ENCODE results near the gene CCL21.

Gene CCL21

GRCh38 chr9:34707130-34707529 is 2.8 kb downstream of the CCL21 start:
- no peak for DNase-seq

DNA sequence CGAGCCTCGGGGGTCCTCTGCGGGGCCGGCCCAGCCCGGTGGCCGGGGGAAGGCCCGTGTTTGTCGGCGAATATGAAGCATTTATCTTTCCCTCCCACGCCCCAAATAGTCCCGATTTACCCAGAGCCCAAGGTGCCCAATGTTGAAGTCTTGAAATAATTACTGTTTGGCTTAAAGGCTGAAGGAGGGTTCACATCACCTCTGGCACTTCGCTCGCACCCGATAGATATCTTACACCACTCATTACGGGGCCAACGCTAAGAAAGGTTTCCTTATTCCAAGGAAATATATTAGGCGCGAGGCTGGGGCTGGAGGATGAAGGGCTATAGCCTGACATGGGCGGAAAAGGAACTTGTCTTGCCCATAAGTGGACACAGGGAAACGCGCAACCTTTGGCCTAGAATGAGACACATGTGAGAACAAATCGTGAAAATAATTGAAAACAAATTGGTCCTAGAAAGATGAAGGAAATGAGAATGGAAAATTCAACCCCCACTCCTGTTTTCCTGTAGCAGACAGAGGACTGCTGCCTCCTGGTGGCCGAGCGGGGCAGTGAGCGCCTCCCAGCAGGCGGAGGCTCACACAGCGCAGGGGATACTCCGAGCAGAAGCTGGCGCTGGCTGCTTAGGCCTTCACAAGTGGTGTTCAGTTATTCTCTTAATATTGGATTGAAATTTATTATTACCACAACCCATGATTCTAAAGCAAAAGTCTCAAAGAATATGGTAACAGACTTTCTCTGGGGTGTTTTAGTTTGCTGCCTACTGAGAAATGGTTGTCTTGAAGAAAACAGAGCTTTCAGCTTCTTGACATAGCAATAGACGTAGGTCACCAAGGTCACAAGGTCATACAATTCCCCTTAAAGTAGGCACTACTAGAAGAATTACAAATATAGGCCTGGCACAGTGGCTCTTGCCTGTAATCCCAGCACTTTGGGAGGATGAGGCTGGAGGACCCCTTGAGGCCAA is 7.9 kb downstream of the CCL21 start:
- DNase-seq, result peak; percentile 81 to 84

DNA sequence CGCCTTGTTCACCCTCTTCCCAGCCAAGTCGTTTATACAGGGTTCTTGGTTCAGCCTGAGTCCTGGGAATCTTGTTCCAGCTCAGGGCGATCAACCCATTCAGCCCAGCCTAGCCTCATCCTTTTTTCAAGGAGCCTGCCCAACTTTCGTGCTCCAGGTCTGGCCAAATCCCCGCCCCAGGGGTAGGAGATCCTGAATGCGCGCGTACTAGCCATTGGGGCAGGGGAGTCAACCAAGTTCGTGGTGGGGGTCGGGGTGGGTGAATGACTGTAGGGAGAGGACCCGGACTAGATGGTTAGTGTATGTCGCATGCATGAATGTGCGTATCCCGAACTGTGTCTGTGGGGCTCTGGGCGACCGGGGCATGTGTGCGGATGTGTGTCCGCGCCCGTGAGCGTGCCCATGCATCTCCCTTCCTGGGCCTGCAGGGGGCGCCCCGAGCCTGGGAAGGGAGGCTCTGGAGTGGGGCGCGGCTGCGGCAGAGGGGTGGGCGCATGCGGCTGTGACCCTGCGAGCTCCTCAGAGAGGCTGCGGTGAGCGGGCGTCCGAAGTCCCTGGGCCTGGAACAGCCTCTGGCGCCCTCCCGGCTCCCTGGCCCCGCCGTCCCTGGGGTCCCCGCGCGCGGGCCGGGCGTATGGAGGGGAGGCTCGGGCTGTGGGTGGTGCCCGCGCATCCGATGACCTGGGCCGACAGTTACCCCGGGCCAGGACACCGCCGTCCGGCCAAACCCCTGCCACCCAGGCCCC is 8.7 kb downstream of the CCL21 start:
- peak; percentile 68 to 69 for DNase-seq

DNA sequence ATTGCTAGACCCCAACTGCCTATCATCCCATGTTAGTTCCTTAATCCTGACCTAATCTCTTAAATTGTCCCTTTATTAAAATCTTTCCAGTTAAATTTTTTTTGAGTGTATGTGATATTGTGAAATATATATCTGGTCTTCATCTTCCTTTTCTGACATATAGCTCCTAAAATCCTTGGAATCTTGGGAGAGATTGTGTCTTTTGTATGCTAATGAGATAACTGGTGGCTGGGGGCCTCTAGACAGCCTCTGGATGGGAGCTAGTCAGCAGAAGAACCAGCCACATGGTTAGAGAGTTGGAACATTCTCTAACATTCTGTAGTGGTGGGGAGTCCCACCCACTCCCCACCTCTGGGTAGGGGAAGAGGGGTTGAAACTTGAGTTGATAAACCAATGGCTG is 15.1 kb downstream of the CCL21 start:
- no peak for DNase-seq

DNA sequence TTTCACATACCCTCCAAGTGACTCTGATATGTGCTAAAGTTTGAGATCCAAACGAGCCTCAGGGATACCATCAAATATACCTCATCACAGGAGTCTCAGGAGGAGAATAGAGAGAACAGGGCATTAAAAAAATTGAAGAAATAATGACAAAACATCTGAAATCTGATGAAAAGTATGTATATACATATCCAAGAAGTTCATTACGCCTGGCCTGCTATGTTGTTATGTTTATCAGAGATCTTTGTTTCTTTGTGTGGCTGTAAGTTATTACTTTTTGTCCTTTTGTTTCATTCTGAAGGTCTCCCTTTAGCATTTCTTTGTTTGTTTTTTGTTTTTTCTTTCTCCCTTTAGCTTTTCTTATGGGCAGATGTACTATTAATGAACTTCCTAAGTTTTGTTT is 16.4 kb downstream of the CCL21 start:
- no peak for DNase-seq

- no peak for DNase-seq
These were observed 18.0 kb downstream of the CCL21 start for GRCh38 chr9:34691936-34692315.

DNA sequence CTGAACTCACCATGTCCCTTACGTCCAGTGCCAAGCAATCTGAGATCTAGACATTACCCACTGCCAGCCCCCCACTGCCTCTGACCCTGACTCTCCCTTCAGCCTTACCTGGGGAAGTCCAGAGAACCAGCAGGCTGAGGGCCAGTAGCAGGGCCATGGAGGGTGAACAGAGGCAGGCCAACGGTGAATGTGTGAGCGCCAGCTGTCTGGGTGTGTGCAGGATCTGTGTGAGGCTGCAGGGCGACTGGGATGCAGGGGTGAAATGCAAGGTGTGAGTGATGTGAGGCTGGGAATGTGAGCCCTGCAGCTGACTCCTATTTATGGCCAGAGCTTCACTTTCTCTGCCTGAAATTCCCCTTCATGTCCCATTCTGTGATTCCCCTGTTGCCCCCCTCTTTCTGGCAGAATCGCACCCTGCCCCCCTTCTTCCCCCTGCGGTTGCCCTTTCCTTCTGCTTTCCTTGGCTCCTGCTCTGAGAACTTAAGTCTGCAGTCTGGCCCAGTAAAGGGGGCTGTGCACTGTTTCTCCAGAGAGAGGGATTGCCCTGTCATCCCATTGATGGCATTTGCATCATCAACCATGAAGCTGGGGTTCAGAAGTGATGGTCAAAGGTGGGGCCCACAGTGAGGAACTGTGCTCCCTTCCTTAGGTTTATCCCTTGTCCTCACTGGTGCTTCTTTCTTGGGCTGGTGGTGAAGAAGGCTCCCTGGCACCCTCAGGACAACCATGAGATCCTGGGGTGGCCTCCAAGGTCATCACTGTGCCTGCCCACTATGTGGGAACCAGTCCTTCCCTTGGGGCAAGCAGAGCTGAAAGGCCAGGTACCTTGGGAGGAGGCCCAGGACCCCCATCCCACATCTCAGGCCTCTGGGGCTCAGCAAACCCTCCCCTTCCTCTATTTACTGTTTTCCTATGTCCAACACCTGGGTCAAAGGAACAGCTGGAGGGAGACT is 18.7 kb downstream of the CCL21 start, which contains the start of gene CCL19:
Gene CCL19, minus strand, starts transcription at position 294 of the 953 bp plus-strand sequence. Its CDS starts 137 bp downstream, at position 157.
- DNase-seq, result no peak

DNA sequence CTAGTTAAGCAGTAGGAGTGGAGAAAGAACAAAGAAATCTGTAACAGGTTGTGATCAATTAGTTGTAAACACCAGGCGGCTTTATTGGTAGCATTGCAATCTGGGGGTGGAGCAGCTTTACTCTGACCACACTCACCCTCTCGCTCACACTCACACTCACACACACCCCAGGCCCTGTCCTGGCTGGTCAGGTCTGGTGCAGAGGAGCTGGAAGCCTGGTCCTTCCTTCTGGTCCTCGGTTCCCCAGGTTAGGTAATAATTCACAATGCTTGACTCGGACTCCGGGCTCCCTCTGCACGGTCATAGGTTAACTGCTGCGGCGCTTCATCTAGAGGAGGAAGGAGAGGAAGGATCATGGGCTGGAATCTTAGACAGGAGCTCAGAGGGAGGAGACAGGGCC is 20.4 kb downstream of the CCL21 start:
- DNase-seq, result no peak

GRCh38 chr9:34689116-34689470 is 20.8 kb downstream of the CCL21 start:
- DNase-seq, result no peak

- no peak for DNase-seq
These were observed 21.4 kb downstream of the CCL21 start for GRCh38 chr9:34688329-34689115.

- DNase-seq, result no peak
These were observed 22.5 kb downstream of the CCL21 start for GRCh38 chr9:34687276-34688030.

DNA sequence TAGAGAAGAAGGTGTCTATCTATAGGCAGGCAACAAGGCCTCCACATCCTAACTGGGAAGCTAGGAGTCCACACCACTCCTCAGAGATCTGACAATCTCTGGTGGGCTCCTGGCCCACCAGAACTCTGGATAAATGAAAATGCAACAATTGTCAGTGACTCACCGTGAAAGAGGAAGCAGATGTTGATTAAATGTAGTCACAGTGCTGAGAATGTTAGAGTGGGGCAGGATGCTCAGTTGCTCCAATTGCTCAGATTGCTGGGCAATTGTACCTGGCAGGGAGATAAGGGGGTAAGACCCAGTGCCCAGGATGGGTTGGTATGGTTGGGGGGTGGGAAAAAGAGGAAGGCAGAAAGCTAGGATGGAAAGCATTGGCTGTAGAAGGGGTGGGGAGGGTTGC is 23.2 kb downstream of the CCL21 start:
- no peak for DNase-seq

DNA sequence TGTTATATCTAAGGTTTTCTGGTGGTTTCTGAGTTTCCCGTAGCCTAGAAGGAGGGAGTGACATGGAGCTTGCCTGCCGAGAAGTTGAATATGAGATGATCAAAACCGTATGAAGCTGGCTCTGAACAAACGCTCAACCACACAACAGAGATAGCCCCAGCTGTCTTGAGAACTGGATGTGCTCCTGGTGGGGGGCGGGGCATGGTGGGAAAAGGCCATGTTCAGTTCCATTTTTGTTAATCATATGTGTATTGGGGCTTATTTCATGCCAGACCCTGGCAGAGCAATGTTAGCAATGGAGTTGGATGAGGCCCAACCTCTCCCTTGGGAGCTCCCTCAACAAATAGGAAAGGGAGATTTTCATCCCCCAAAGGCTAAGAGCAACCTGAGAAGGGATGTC is 23.7 kb downstream of the CCL21 start:
- no peak for DNase-seq

DNA sequence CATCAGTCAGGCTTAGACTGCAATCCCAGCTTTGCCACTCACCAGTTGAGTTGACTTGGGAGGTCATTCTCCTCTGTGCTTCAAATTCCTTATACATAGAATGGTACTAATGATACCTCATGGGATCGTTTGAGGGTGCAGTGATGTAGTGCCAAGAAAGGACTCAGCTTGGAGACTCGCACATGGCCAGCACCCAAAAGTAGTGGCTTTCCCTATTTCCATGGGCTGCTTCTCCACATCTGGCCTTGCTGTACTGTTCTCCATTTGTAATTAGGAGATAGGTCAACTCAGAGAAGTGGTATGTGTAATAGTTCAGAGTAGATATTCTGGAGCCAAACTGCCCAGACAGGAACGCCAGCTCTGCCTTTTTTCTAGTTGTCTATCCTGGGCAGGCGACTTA is 24.3 kb downstream of the CCL21 start:
- DNase-seq, result no peak

GRCh38 chr9:34684816-34685215 is 25.1 kb downstream of the CCL21 start:
- no peak for DNase-seq

DNA sequence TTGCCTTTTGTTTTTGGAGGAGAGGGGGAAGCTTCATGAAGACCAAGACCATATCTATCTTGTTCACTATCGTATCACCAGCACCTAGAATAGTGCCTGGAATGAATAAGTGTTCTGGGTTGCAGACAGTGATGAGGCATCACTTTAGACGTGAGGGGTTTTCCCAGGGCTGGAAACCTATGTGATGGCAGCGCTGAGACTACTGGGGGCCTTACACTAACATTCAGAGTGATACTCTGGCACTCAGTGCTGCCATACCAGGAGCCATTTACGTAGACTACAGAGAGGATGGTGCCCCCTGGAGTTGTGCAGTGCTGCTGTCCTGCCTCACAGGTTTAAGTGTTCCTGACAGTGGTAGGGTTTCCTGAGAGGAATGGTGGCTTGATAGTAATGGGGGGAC is 25.8 kb downstream of the CCL21 start:
- DNase-seq, result no peak

GRCh38 chr9:34675869-34676268 is 34.1 kb downstream of the CCL21 start:
- DNase-seq, result no peak

DNA sequence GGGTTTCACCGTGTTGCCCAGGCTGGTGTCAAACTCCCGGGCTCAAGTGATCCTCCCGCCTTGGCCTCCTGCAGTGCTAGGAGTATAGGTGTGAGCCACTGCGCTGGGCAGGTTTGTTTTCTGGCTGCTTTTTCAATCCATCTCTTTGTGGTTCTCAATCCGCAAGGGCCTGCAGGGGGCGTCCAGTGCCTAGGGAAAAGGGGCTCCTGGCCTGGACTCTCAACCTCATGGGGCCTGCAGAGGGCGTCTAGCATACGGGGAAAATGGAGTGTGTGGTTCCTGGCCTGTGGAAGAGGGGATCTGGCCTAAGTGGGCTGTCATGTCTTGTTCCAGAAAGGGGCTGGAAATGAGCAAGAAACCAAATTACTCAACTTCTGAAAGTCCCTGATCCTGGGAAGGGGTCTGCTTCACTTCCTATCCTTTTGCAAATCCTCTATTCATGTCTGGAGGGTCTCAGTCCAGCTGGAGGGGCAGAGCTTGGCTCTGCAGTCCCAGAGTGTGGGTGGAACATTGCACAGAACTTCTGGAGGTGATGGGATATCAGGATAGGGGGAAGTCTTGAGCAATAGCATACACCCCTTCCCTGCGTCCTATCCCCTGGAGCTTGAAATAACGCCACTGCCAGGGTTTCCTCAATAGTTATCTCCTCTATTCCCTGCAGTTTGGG is 34.8 kb downstream of the CCL21 start:
- peak; percentile 48 to 57 for DNase-seq

DNA sequence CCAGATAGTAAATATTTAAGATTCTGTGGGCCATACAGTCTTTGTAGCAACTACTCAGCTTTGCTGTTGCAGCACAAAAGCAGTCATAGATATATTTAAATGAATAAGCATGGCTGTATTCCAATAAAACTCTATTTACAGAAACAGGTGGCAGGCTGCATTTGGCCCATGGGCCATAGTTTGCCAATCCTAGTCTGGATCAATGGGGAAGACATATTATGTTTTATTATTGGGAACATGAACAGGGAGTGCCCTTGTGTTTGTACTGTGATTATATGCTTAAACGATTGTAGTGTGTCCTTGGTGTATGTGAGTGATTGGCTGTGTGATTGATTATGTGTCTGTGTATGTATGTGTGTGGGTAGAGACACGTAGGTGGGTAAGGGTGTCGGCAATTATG is 35.5 kb downstream of the CCL21 start:
- no peak for DNase-seq

DNA sequence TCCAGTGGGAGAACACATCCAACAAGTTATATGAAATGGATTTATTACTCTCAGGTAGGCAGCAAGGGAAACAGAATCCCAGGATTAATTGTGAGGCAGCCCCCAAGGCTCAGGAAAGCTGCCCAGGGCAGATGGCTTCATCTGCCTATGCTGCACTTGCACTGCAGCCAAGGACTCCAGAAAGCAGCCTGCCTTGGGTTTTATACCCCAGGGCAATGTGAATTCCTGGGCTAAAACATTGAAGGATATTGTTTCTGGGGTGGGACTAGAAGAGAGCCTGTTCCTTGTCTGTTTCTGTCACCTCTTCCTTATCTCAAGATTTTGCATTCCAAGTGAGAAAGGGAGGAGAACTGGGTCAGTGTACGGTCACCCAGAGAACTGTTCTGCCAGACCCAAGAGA is 38.6 kb downstream of the CCL21 start:
- no peak for DNase-seq

All from activated CD4-positive, alpha-beta T cell treated with anti-CD3 and anti-CD28 coated beads, Interleukin-2, amount 50 U/mL, for 4 hours (primary cell).